ENCODE data around the gene XPNPEP2. TPM values are rescaled to one million over a fixed set of nuclear protein-coding genes. Genes with fewer than 3 reads are reported as not detected.

XPNPEP2 gene
- total RNA-seq, 1 experiment from 2014 or later: not detected

DNA sequence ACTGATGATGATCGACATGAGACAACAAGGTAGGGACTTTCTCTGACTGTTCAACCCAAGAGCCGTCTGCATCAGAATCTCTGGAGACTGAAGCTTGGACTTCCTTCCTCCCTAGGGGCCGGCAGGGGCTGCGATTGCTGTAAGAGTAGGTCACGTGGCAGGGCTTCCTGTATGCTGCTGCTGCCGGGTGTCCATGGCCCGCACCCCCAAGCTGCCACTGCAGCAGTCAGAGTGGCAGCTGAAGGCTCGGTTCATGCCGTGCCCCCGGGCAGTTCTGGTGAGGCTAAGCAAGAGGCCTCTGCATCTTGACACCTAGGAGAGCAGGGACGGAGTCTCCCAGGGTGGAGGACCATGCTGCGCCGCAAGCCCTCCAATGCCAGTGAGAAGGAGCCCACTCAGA lies 41.0 kb downstream of the XPNPEP2 start, which contains the start of gene SASH3:
Gene SASH3 (plus strand): TSS at position 203 of the 400 bp plus-strand sequence. CDS start 149 bp downstream, at position 352.
- no TSS peak for BruUV-seq (replicated peaks)
- intact Hi-C loops (cut with micrococcal nuclease; ENCODE audit: unreplicated experiment) (no loop called here), in situ Hi-C loops (cut with HindIII; ENCODE audit: low pct_unique_long_range_greater_than_20kb, low sequenced_read_pairs) (no loop called here)
- ChIA-PET CTCF (no interaction called here), POLR2A (no interaction called here)
- H3K27me3 ChIP-seq (ENCODE audit: control insufficient read depth, insufficient read depth, low read length): no peaks in the 10 kb centered on the region
- no peak within 1 kb of the TSS for H3K4me3 ChIP-seq (ENCODE audit: low read depth in 2 of 2, low read length in 2 of 2)
- DNase-seq (ENCODE audit: low read depth, low spot score) (no peak), ATAC-seq (no peak)
- no peaks in the 10 kb centered on the region for H3K36me3 ChIP-seq (ENCODE audit: control insufficient read depth, insufficient read depth, low read length)
- H3K27ac ChIP-seq (ENCODE audit: low read length): no peak within 1 kb of the TSS
- TF ChIP-seq TCF7L2 (IDR thresholded peaks at IDR 0.05; ENCODE audit: low read depth, low read length): no peak
- TF ChIP-seq SIN3A (IDR thresholded peaks at IDR 0.05; ENCODE audit: borderline replicate concordance, insufficient read depth, low read depth, low read length): no peak
- TF ChIP-seq CTCF (IDR thresholded peaks at IDR 0.05): no peak
- TF ChIP-seq POLR2AphosphoS5 (IDR thresholded peaks at IDR 0.05; ENCODE audit: low read depth, low read length): no peak
- TF ChIP-seq, protein P1, sequence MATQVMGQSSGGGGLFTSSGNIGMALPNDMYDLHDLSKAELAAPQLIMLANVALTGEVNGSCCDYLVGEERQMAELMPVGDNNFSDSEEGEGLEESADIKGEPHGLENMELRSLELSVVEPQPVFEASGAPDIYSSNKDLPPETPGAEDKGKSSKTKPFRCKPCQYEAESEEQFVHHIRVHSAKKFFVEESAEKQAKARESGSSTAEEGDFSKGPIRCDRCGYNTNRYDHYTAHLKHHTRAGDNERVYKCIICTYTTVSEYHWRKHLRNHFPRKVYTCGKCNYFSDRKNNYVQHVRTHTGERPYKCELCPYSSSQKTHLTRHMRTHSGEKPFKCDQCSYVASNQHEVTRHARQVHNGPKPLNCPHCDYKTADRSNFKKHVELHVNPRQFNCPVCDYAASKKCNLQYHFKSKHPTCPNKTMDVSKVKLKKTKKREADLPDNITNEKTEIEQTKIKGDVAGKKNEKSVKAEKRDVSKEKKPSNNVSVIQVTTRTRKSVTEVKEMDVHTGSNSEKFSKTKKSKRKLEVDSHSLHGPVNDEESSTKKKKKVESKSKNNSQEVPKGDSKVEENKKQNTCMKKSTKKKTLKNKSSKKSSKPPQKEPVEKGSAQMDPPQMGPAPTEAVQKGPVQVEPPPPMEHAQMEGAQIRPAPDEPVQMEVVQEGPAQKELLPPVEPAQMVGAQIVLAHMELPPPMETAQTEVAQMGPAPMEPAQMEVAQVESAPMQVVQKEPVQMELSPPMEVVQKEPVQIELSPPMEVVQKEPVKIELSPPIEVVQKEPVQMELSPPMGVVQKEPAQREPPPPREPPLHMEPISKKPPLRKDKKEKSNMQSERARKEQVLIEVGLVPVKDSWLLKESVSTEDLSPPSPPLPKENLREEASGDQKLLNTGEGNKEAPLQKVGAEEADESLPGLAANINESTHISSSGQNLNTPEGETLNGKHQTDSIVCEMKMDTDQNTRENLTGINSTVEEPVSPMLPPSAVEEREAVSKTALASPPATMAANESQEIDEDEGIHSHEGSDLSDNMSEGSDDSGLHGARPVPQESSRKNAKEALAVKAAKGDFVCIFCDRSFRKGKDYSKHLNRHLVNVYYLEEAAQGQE (IDR thresholded peaks at IDR 0.05; ENCODE audit: insufficient read depth in 1 of 2, low read depth in 2 of 2, low read length in 1 of 2): no peak
- no peaks in the 10 kb centered on the region for H3K9me3 ChIP-seq (ENCODE audit: control insufficient read depth, insufficient read depth, low read depth, low read length)
- no peaks in the 10 kb centered on the region for H3K4me1 ChIP-seq (ENCODE audit: control insufficient read depth, insufficient read depth, low read length)

GRCh38 chrX:129780441-129781105 lies 41.8 kb downstream of the XPNPEP2 start:
- CTCF ChIA-PET: interaction anchor here (0.7 kb wide), 1 partner anchor 178 kb away, joined by 4 read pairs; no protein-coding TSS in a partner anchor
- ATAC-seq (no peak), DNase-seq (ENCODE audit: low read depth, low spot score) (no peak)
- Histone ChIP-seq H3K4me1 (ENCODE audit: control insufficient read depth, insufficient read depth, low read length) (no peaks in the 10 kb centered on the region), H3K27me3 (ENCODE audit: control insufficient read depth, insufficient read depth, low read length) (no peaks in the 10 kb centered on the region), H3K36me3 (ENCODE audit: control insufficient read depth, insufficient read depth, low read length) (no peaks in the 10 kb centered on the region), H3K27ac (ENCODE audit: low read length) (no peak overlapping the region), H3K4me3 (ENCODE audit: low read depth in 2 of 2, low read length in 2 of 2) (no peak overlapping the region), H3K9me3 (ENCODE audit: control insufficient read depth, insufficient read depth, low read depth, low read length) (no peaks in the 10 kb centered on the region)
- intact Hi-C loops (cut with micrococcal nuclease; ENCODE audit: unreplicated experiment): no loop called here
- in situ Hi-C loops (cut with HindIII; ENCODE audit: low pct_unique_long_range_greater_than_20kb, low sequenced_read_pairs): no loop called here
- no TSS peak for BruUV-seq (replicated peaks)
- no peak for TF ChIP-seq TCF7L2 (IDR thresholded peaks at IDR 0.05; ENCODE audit: low read depth, low read length)
- TF ChIP-seq, protein P1 (IDR thresholded peaks at IDR 0.05; ENCODE audit: insufficient read depth in 1 of 2, low read depth in 2 of 2, low read length in 1 of 2): no peak
- no peak for TF ChIP-seq POLR2AphosphoS5 (IDR thresholded peaks at IDR 0.05; ENCODE audit: low read depth, low read length)
- no peak for TF ChIP-seq CTCF (IDR thresholded peaks at IDR 0.05)
- no peak for TF ChIP-seq SIN3A (IDR thresholded peaks at IDR 0.05; ENCODE audit: borderline replicate concordance, insufficient read depth, low read depth, low read length)
- POLR2A ChIA-PET: no interaction called here
